Neuronal stem cell (in vitro differentiated cells): Measurements from ENCODE around the gene KLK12.

Experiments
- DNase-seq: peaks from one replicate; pipeline ENCODE4 v3.0.0-alpha.2; 2013; ENCODE audit warnings: low spot score
- H2AFZ ChIP-seq: one replicate; pipeline ENCODE4 v1.6.1; 2013; ENCODE audit warnings: mild to moderate bottlenecking, low read length, inconsistent platforms
- H2AK5ac ChIP-seq: 2 replicates; pipeline ENCODE4 v1.6.1; 2013; ENCODE audit warnings: low read depth, mild to moderate bottlenecking, inconsistent platforms, low read length, moderate library complexity, mixed read lengths
- H2BK120ac ChIP-seq: 2 replicates; pipeline ENCODE4 v1.6.1; 2013; ENCODE audit warnings: low read depth, mild to moderate bottlenecking, inconsistent platforms, low read length, moderate library complexity, mixed read lengths
- H2BK12ac ChIP-seq: one replicate; pipeline ENCODE4 v1.6.1; 2013; ENCODE audit warnings: low read length, inconsistent platforms
- H2BK15ac ChIP-seq: 2 replicates; pipeline ENCODE4 v1.6.1; 2013; ENCODE audit warnings: mild to moderate bottlenecking, low read length, inconsistent platforms, mixed read lengths
- H2BK5ac ChIP-seq: one replicate; pipeline ENCODE4 v1.6.1; 2013; ENCODE audit warnings: inconsistent platforms, mild to moderate bottlenecking, low read length, moderate library complexity
- H3K14ac ChIP-seq: one replicate; pipeline ENCODE4 v1.6.1; 2013; ENCODE audit warnings: low read length, inconsistent platforms
- H3K18ac ChIP-seq: 2 replicates; pipeline ENCODE4 v1.6.1; 2013; ENCODE audit warnings: low read length, inconsistent platforms
- H3K23ac ChIP-seq: 2 replicates; pipeline ENCODE4 v1.6.1; 2013; ENCODE audit warnings: low read depth, mild to moderate bottlenecking, mixed read lengths, low read length, inconsistent platforms; ENCODE audit not compliant: poor library complexity
- H3K27ac ChIP-seq: replicated peaks from 3 replicates; pipeline ENCODE4 v1.5.1; 2013; ENCODE audit warnings: low read length, inconsistent platforms
- H3K27me3 ChIP-seq, 3 experiments: 2 replicates each; pipeline ENCODE4 v1.6.1; 2013; ENCODE audit warnings: low read length in 3 of 3, mild to moderate bottlenecking in 2 of 3, inconsistent platforms in 1 of 3, low read depth in 1 of 3, mixed read lengths in 1 of 3, moderate library complexity in 1 of 3; ENCODE audit not compliant: control insufficient read depth in 3 of 3, insufficient read depth in 3 of 3
- H3K36me3 ChIP-seq, 2 donors: replicated peaks in 1 of 2; 2 replicates each; pipeline ENCODE4 v1.6.1; 2013; ENCODE audit warnings: low read length in 2 of 2; ENCODE audit not compliant: control insufficient read depth in 2 of 2, insufficient read depth in 2 of 2
- H3K4ac ChIP-seq: 2 replicates; pipeline ENCODE4 v1.6.1; 2013; ENCODE audit warnings: inconsistent platforms, mild to moderate bottlenecking, low read length, moderate library complexity
- H3K4me1 ChIP-seq, 2 donors: 1 replicate in 1 of 2; 2 replicates in 1 of 2; pipeline ENCODE4 v1.6.1; 2013; ENCODE audit warnings: low read length in 2 of 2, low read depth in 1 of 2; ENCODE audit not compliant: control insufficient read depth in 2 of 2, insufficient read depth in 1 of 2
- H3K4me2 ChIP-seq: one replicate; pipeline ENCODE4 v1.6.1; 2013; ENCODE audit warnings: mild to moderate bottlenecking, low read length, inconsistent platforms; ENCODE audit not compliant: insufficient read depth, poor library complexity, severe bottlenecking
- H3K4me3 ChIP-seq, 2 donors: 2 replicates each; pipeline ENCODE4 v1.5.1; 2013; ENCODE audit warnings: low read length in 2 of 2, mild to moderate bottlenecking in 2 of 2, inconsistent platforms in 1 of 2, moderate library complexity in 1 of 2
- H3K79me1 ChIP-seq: one replicate; pipeline ENCODE4 v1.6.1; 2013; ENCODE audit warnings: low read depth, mild to moderate bottlenecking, inconsistent platforms, low read length, moderate library complexity
- H3K9ac ChIP-seq: one replicate; pipeline ENCODE4 v1.6.1; 2013; ENCODE audit warnings: mild to moderate bottlenecking, low read depth, low read length, inconsistent platforms; ENCODE audit not compliant: poor library complexity
- H3K9me3 ChIP-seq, 2 donors: replicated peaks in 1 of 2; 2 replicates each; pipeline versions ENCODE3 to v1.6.1; 2013; ENCODE audit warnings: low read length in 2 of 2, mild to moderate bottlenecking in 2 of 2, inconsistent platforms in 1 of 2, low read depth in 1 of 2, mixed read lengths in 1 of 2, moderate library complexity in 1 of 2; ENCODE audit not compliant: control insufficient read depth in 2 of 2, insufficient read depth in 1 of 2
- H4K8ac ChIP-seq: one replicate; pipeline ENCODE4 v1.6.1; 2013; ENCODE audit warnings: low read depth, mild to moderate bottlenecking, inconsistent platforms, low read length, moderate library complexity
- H4K91ac ChIP-seq: one replicate; pipeline ENCODE4 v1.6.1; 2013; ENCODE audit warnings: low read length, low read depth, mild to moderate bottlenecking, inconsistent platforms; ENCODE audit not compliant: poor library complexity
- WGBS, 2 donors: extraction: QIAGEN DNeasy Blood & Tissue Kit; methylation state at CpG; one replicate each; pipeline ENCODE4 v1.1.7; 2013; ENCODE audit warnings: missing lambda C conversion rate in 2 of 2, mixed read lengths in 1 of 2; ENCODE audit not compliant: insufficient read length in 2 of 2, insufficient replicate concordance in 1 of 2; ENCODE audit errors: extremely low coverage in 2 of 2; 5-methylcytosine and 5-hydroxymethylcytosine counted together

The KLK12 gene

DNA sequence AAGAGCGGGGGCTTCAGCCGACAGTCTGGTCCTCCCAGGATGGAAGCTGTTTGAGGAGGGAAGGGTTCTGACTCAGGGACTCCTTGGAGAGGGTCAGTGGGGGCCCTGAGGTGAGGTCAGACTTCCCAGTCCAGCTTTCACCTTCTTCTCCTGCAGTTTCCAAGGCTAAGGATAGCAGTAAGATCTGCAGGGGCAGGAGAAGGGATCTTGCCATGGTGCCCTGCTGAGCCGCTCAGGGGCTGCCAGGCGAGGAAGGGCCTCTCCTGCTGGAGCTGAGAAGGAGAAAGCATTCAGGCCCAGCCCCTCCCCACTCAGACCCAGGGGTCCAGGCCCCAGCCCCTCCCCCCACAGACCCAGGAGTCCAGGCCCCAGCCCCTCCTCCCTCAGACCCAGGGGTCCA, 52.6 kb downstream of the KLK12 start:
- H2AK5ac ChIP-seq, result peak overlapping the region; percentile 78
- DNase-seq, result no peak

DNA sequence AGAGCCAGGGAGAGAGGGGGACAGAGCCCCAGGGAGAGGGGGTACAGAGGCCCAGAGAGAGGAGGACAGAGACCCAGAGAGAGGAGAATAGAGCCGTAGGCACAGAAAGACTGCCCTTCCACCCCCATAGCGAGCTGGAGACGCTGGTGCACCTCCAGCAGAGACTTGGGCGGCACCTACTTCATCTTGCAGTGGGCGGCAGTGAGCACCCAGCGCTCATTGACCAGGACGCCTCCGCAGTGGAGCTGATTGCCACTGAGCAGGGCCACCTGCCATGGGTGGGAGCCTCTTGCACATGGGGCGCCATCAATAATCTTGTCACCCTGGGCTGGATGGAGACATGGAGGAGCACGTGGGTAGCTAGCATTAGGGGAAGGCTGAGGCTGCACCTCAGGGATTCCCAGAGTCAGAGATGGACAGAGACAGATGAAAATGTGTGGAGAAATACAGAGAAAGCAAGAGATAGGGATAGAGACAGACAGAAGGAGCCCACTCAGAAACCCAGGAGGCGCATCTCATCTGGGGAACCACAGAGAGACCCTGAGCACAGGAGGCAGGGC, 53.1 kb downstream of the KLK12 start:
- Histone ChIP-seq H2BK5ac (peak overlapping the region; percentile 83), H2AFZ (no peak overlapping the region), H4K91ac (no peak overlapping the region), H3K4me2 (no peak overlapping the region), H3K14ac (no peak overlapping the region), H3K9me3 (no peaks in the 10 kb centered on the region), H3K4me1 (peaks cover 0 to 12% of the 10 kb centered on the region in 2 donors), H3K4me3 (no peak overlapping the region), H3K9ac (no peak overlapping the region), H3K4ac (no peak overlapping the region), H3K36me3 (no peaks in the 10 kb centered on the region), H2BK15ac (no peak overlapping the region), H3K79me1 (no peaks in the 10 kb centered on the region), H4K8ac (no peak overlapping the region), H2BK120ac (no peak overlapping the region), H3K23ac (no peak overlapping the region), H3K18ac (no peak overlapping the region), H2BK12ac (no peak overlapping the region), H2AK5ac (no peak overlapping the region), H3K27me3 (peaks cover 0 to 14% (median 6%) of the 10 kb centered on the region in 3 experiments), H3K27ac (no peak overlapping the region)
- WGBS, 2 donors, result no CpG with 5 or more reads among the region's 11 CpGs
- no peak for DNase-seq

More for the DNA sequence above, 52.6 kb downstream of the KLK12 start:
- no peaks in the 10 kb centered on the region for H3K36me3 ChIP-seq
- H3K23ac ChIP-seq, result no peak overlapping the region
- no peak overlapping the region for H2BK15ac ChIP-seq
- H2AFZ ChIP-seq, result no peak overlapping the region
- H2BK5ac ChIP-seq, result peak overlapping the region; percentile 83
- peaks cover 0 to 14% (median 6%) of the 10 kb centered on the region in 3 experiments for H3K27me3 ChIP-seq
- no peak overlapping the region for H4K91ac ChIP-seq
- H3K79me1 ChIP-seq, result no peaks in the 10 kb centered on the region
- peaks cover 0 to 12% of the 10 kb centered on the region in 2 donors for H3K4me1 ChIP-seq
- no peak overlapping the region for H4K8ac ChIP-seq
- H3K14ac ChIP-seq, result no peak overlapping the region
- H2BK12ac ChIP-seq, result peak overlapping the region; percentile 36
- H3K9ac ChIP-seq, result no peak overlapping the region
- no CpG with 5 or more reads among the region's 4 CpGs for WGBS, 2 donors
- H3K18ac ChIP-seq, result peak overlapping the region; percentile 66
- H3K27ac ChIP-seq, result no peak overlapping the region
- H3K4ac ChIP-seq, result no peak overlapping the region
- H3K9me3 ChIP-seq, result no peaks in the 10 kb centered on the region
- H2BK120ac ChIP-seq, result no peak overlapping the region
- no peak overlapping the region for H3K4me2 ChIP-seq
- H3K4me3 ChIP-seq, result no peak overlapping the region

DNA sequence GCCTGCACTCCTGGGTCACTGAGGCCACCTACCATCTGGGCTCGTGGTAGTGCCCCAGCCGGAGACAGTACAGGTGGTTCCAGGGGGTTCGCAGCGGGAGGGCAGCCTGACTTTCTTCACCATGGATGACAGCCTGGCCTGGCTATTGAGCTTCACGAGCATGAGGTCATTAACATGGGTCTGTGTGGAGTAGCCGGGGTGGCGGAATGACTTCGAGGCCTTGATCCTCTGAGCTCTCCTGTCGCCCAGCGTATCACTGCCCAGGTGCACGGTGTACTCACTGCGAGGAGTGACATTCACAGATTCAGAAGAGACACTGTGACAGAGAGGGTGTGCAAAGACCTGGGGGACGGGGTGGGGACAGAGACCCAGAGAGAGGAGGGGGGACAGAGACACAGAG, 54.6 kb downstream of the KLK12 start:
- no peak overlapping the region for H2AK5ac ChIP-seq
- H3K4me3 ChIP-seq, result no peak overlapping the region
- no peaks in the 10 kb centered on the region for H3K36me3 ChIP-seq
- no peak overlapping the region for H3K4ac ChIP-seq
- DNase-seq, result no peak
- H2BK5ac ChIP-seq, result no peak overlapping the region
- H3K18ac ChIP-seq, result no peak overlapping the region
- H3K14ac ChIP-seq, result peak overlapping the region; percentile 25
- no CpG with 5 or more reads among the region's 13 CpGs for WGBS, 2 donors
- no peak overlapping the region for H4K91ac ChIP-seq
- H2BK120ac ChIP-seq, result no peak overlapping the region
- H3K27me3 ChIP-seq, result peaks cover 0 to 14% (median 6%) of the 10 kb centered on the region in 3 experiments
- H3K4me1 ChIP-seq, result peaks cover 0 to 12% of the 10 kb centered on the region in 2 donors
- H3K9me3 ChIP-seq, result no peaks in the 10 kb centered on the region
- H3K23ac ChIP-seq, result peak overlapping the region; percentile 29
- no peak overlapping the region for H2BK12ac ChIP-seq
- peak overlapping the region; percentile 27 for H2BK15ac ChIP-seq
- H2AFZ ChIP-seq, result no peak overlapping the region
- H3K4me2 ChIP-seq, result no peak overlapping the region
- H4K8ac ChIP-seq, result no peak overlapping the region
- no peaks in the 10 kb centered on the region for H3K79me1 ChIP-seq
- H3K27ac ChIP-seq, result no peak overlapping the region
- no peak overlapping the region for H3K9ac ChIP-seq

DNA sequence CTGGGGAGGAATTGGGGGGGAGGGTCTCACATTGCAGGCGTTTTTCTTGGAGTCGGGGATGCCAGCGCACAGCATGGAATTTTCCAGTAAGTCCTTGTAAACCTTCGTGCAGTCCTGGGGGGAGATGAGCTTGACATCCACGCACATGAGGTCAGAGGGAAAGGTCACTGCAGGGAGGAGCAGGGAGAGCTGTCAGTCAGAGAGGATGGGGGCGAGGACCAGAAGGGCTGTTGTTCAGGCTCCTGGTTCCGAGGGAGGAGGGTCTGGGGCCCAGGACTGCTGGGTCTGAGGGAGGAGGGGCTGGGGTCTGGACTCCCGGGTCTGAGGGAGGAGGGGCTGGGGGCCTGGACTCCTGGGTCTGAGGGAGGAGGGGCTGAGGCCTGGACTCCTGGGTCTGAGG, 55.0 kb downstream of the KLK12 start:
- H2BK120ac ChIP-seq, result no peak overlapping the region
- no peak overlapping the region for H3K9ac ChIP-seq
- H2AFZ ChIP-seq, result no peak overlapping the region
- peaks cover 0 to 14% (median 6%) of the 10 kb centered on the region in 3 experiments for H3K27me3 ChIP-seq
- DNase-seq, result no peak
- no peak overlapping the region for H3K4ac ChIP-seq
- H3K79me1 ChIP-seq, result no peaks in the 10 kb centered on the region
- H3K4me1 ChIP-seq, result peaks cover 0 to 12% of the 10 kb centered on the region in 2 donors
- WGBS, 2 donors, result no CpG with 5 or more reads among the region's 8 CpGs
- H3K4me3 ChIP-seq, result no peak overlapping the region
- H4K91ac ChIP-seq, result no peak overlapping the region
- H3K4me2 ChIP-seq, result no peak overlapping the region
- peak overlapping the region; percentile 27 for H2BK15ac ChIP-seq
- H4K8ac ChIP-seq, result no peak overlapping the region
- H3K27ac ChIP-seq, result no peak overlapping the region
- no peak overlapping the region for H2BK5ac ChIP-seq
- H3K18ac ChIP-seq, result no peak overlapping the region
- H3K9me3 ChIP-seq, result no peaks in the 10 kb centered on the region
- H2BK12ac ChIP-seq, result no peak overlapping the region
- peak overlapping the region; percentile 44 for H3K14ac ChIP-seq
- no peak overlapping the region for H3K23ac ChIP-seq
- H3K36me3 ChIP-seq, result no peaks in the 10 kb centered on the region
- no peak overlapping the region for H2AK5ac ChIP-seq
